HG03103 (cell line): ENCODE measurements around the gene AKNAD1.
"Not testable (repeated sequence)": the region's sequence is repeated elsewhere in the genome, so short reads cannot be mapped to it uniquely, and the experiment has no call there.

ENCODE experiments used
- ATAC-seq: cut with Tn5 transposase; IDR thresholded peaks from one replicate; pipeline ENCODE4 v1.9.1; 2021; ENCODE audit warnings: low read depth; ENCODE audit not compliant: unreplicated experiment

Gene AKNAD1

GRCh38 chr1:108791790-108792189, 65.1 kb downstream of the AKNAD1 start:
- no peak for ATAC-seq

- no peak for ATAC-seq
These were observed 71.0 kb downstream of the AKNAD1 start for GRCh38 chr1:108785880-108786279.

GRCh38 chr1:108785264-108785663, 71.6 kb downstream of the AKNAD1 start:
- ATAC-seq: no peak

- not testable (repeated sequence) for ATAC-seq
These were observed 75.3 kb downstream of the AKNAD1 start for GRCh38 chr1:108781575-108781944.

- no peak for ATAC-seq
These were observed 75.8 kb downstream of the AKNAD1 start for GRCh38 chr1:108780937-108781574.

GRCh38 chr1:108779455-108779854, 77.4 kb downstream of the AKNAD1 start:
- no peak for ATAC-seq

- no peak for ATAC-seq
These were observed 79.1 kb downstream of the AKNAD1 start for GRCh38 chr1:108777839-108778238.

- no peak for ATAC-seq
These were observed 89.2 kb downstream of the AKNAD1 start for GRCh38 chr1:108767708-108768107.

GRCh38 chr1:108767115-108767514, 89.8 kb downstream of the AKNAD1 start:
- no peak for ATAC-seq
